Neural progenitor cell (in vitro differentiated cells): ENCODE data around the gene ATP6V0C.

Source experiments
- CTCF ChIP-seq: fragments of 200-600 bp; sonication (generic); IDR thresholded peaks from 2 replicates; pipeline ENCODE4 v1.5.1; 2017; ENCODE audit warnings: antibody characterized with exemption, mild to moderate bottlenecking
- EZH2phosphoT487 ChIP-seq: fragments of 200-600 bp; sonication (generic); IDR thresholded peaks from 2 replicates; pipeline ENCODE4 v1.6.1; 2017; ENCODE audit warnings: antibody characterized with exemption

DNA sequence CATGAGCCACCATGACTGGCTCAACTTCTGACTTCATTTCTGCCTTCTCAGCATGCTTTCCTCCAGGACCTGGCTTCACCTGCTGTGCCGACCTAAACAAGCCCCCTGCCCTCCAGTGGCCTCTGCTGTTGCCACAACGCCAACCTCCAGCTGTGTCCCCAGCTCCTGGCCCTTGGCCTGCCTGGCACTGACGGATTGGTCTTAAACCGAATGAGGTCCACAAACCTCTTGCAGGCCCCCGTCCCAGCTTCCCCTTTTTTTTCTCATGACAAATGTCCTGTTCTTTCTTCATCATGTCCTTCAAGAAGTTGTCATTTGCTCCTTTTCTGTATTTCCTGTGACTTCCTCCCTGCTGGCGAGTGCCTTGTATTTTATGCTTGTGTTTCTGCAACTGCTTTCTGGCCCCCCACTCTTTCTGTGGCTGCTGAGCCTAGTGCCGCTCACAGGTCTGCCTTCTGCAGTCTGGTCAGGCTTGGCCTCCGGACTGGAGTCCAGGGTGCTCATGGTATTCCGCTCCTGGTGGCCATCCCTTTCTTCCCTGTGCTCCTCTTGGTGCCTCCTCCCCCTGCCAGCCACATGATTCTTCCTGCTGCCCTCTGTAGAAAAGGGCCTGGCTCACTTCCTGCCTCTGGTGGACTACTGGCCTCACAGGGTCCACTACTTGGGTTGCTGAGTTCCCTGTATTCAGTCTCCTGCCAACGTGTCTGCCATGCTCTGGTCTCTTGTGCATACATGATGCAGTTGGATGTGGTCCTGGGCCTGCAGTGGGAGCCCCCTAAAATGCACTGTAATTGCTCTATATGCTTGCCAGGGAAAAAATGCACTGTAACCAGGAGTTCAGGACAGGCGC, 2.9 kb downstream of the ATP6V0C start:
- no peak for TF ChIP-seq CTCF
- no peak for TF ChIP-seq EZH2phosphoT487
